ENCODE data around the gene HYAL1.

HYAL1 gene

DNA sequence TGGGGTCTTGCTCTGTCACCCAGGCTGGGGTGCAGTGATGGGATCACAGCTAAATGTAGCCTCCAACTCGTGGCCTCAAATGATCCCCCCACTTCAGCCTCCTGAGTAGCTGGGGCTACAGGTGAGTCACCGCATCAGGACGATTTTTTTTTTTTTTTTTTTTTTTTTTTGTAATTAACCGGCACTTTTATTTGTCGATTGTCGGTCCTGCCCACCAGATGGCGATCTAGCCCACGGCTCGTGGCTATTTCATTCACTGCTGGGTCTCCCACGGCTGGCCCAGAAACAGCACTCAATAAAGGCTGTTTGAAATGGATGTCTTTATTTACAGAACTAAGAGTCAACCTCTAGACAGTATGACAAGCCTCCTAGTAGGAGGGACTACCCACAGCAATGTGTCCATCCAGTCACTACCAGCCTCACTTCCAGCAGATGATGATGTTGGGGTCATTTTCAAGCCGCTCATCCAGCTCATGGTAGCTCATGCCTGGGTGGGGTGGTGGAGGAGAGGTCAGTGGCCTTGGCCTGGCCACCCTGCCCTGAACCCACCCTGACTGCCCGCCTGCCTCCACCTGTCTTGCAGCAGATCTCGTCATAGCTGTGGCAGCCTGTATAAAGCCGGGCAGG, 43.9 kb upstream of the HYAL1 start:
- H3K4me3 ChIP-seq (ENCODE audit: low read depth, low read length), result no peak overlapping the region
- TF ChIP-seq, protein P1, sequence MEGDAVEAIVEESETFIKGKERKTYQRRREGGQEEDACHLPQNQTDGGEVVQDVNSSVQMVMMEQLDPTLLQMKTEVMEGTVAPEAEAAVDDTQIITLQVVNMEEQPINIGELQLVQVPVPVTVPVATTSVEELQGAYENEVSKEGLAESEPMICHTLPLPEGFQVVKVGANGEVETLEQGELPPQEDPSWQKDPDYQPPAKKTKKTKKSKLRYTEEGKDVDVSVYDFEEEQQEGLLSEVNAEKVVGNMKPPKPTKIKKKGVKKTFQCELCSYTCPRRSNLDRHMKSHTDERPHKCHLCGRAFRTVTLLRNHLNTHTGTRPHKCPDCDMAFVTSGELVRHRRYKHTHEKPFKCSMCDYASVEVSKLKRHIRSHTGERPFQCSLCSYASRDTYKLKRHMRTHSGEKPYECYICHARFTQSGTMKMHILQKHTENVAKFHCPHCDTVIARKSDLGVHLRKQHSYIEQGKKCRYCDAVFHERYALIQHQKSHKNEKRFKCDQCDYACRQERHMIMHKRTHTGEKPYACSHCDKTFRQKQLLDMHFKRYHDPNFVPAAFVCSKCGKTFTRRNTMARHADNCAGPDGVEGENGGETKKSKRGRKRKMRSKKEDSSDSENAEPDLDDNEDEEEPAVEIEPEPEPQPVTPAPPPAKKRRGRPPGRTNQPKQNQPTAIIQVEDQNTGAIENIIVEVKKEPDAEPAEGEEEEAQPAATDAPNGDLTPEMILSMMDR (IDR thresholded peaks at IDR 0.05; ENCODE audit: low read depth, low read length), result peak; percentile 52
- H3K4me1 ChIP-seq, result peaks cover 3% of the 10 kb centered on the region; the same call in 1 of the 2 replicates
- peaks cover 9% of the 10 kb centered on the region for H3K36me3 ChIP-seq
- no peaks in the 10 kb centered on the region for H3K9me3 ChIP-seq
- peak; percentile 70 for DNase-seq
- H3K27me3 ChIP-seq, result no peaks in the 10 kb centered on the region

DNA sequence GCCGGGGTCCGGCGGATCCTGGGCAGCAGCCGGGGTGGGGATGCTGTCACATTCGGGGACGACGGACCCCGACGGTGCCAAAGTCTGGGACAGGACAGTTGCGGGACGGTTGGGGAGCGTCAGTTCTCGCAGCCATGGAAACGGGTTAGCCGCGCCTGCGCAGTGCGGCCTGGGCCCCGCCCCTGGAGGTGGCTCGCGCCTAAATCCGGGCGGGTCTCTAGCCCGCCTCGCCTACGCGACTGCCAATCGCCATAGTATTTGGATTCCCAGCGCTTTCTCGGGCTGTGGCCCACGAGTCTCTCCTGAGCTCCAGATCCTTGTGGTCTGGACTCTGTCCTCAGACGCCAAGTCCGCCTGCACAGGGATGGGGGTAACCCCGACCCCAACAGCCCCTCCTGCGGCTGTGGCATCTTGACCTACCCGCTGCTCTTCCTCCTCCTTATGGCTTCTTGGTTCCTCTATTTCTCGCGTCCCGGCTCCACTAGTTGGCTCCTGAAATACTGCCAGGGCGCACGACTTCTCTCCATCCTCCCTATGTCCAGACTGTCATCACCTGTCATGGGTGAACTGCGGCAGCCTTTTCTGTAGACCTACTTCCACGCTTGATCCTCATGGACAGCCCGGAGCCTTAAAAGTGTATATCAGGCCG, 42.3 kb upstream of the HYAL1 start, which contains the start of gene ZMYND10:
Gene ZMYND10 (minus strand): TSS at position 147 of the 649 bp plus-strand sequence. CDS start 153 bp downstream, outside the sequence.
- TF ChIP-seq, protein P1 (IDR thresholded peaks at IDR 0.05; ENCODE audit: low read depth, low read length), result no peak
- H3K9me3 ChIP-seq, result no peaks in the 10 kb centered on the region
- peak; percentile 67 for DNase-seq
- H3K36me3 ChIP-seq, result peaks cover 9% of the 10 kb centered on the region
- peak within 1 kb of the TSS; percentile 48 for H3K4me3 ChIP-seq (ENCODE audit: low read depth, low read length)
- no peaks in the 10 kb centered on the region for H3K4me1 ChIP-seq
- H3K27me3 ChIP-seq, result no peaks in the 10 kb centered on the region

DNA sequence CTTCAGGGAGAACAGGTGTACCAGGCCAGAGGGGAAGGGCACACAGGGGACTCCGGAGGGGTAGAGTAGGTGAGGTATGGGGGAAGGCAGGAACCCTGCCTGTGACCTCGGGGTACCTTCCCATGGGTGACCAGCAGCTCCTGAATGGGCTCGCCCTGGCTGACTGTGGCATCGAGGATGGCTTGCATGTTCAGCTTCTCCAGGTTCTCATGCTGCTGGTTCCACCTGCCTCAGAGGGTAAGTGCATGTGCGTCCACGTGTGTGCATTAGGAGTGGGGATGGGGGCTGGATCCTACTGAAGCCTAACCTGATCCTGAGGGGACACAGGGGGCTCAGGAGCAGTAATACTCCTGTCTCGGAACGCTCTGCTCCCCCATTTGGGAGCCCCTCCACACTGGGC, 41.6 kb upstream of the HYAL1 start:
- TF ChIP-seq, protein P1 (IDR thresholded peaks at IDR 0.05; ENCODE audit: low read depth, low read length), result no peak
- Histone ChIP-seq H3K9me3 (no peaks in the 10 kb centered on the region), H3K4me3 (ENCODE audit: low read depth, low read length) (peak overlapping the region; percentile 48; the same call in 1 of the 2 replicates), H3K27me3 (no peaks in the 10 kb centered on the region), H3K4me1 (no peaks in the 10 kb centered on the region), H3K36me3 (peaks cover 9% of the 10 kb centered on the region)
- no peak for DNase-seq

DNA sequence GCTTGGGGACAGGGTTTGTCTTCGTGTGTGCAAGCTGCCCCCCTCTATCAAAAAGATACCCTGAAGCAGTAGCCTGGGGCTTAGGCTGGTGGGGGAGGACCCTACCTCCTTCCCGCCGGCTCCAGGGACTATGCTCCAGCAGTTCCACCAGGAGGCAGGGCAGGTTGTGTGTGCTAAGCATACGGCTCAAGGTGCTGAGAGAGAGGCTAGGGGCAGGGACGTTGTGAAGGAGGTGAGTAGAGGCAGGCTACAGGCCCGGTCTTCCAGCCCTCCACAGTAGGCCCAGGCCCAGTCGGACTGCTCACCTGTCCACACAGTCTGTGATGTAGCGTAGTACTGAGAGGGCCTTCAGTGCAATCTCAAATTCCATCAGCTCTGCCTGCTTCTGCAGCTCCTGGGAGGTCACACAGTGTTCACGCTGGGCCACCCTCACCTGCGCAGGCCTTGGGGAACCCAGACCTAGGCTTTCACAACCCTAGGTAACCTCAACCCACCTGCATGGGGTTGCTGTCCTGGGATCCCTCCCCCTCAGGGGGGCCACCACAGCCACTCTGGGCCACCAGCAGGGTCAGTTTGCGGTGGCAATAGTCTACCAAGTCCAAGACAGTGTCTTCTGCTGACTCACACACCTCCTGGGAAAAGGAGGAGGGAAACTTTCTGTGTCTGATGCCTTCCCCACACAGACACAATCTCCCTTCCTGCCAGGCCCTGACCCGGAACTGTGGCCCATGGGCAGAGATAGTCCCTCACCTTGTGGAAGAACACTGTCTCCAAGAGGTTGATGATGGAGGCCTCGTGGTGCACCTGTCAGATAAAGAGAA, 39.6 kb upstream of the HYAL1 start:
- Histone ChIP-seq H3K27me3 (no peaks in the 10 kb centered on the region), H3K4me1 (peaks cover 2% of the 10 kb centered on the region; the same call in 1 of the 2 replicates)

DNA sequence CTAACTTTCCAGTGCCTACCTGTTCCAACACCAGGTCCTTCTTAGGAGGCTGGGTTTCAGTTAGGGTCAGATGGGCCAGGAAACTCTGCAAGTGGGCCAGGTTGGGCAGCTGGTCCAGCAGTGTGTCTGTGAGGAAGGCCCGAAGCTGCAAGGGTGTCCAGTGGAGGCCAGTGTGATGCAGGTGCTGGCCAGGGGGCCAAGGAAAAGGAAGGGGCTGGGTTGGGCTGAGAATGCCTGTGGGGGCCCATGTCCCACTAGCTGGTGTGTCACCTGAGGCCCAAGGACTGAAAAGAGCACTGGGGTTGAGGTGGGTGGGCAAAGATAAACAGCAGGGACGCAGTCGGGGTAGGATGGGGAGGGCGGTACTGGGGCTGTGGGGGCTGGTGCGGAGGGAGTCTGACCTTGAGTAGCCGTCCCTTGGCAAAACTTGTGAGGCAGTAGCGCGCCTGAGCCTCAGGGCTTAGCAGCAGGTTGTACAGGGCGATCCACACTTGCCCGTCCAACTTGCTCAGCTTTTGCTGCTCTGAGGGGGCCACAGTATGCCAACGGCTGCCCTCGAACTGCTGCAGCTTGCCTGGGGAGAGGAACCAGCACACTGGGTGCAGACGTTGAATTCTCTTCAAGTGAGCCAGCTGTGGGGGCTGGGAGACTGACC, 38.7 kb upstream of the HYAL1 start:
- no peak for DNase-seq
- TF ChIP-seq, protein P1 (IDR thresholded peaks at IDR 0.05; ENCODE audit: low read depth, low read length), result no peak
- no peaks in the 10 kb centered on the region for H3K36me3 ChIP-seq
- H3K4me1 ChIP-seq, result peaks cover 3% of the 10 kb centered on the region; the same call in 1 of the 2 replicates
- no peaks in the 10 kb centered on the region for H3K9me3 ChIP-seq
- no peaks in the 10 kb centered on the region for H3K27me3 ChIP-seq
- H3K4me3 ChIP-seq (ENCODE audit: low read depth, low read length), result no peak overlapping the region

More for the DNA sequence above, 39.6 kb upstream of the HYAL1 start:
- Histone ChIP-seq H3K9me3 (no peaks in the 10 kb centered on the region), H3K4me3 (ENCODE audit: low read depth, low read length) (no peak overlapping the region), H3K36me3 (peaks cover 4% of the 10 kb centered on the region)
- DNase-seq, result no peak
- TF ChIP-seq, protein P1 (IDR thresholded peaks at IDR 0.05; ENCODE audit: low read depth, low read length), result no peak
